HuH-7 (cell line): ENCODE measurements around the gene TPSG1.

Source experiments
- DNase-seq: peaks from one replicate; pipeline ENCODE4 v3.0.0; 2011; ENCODE audit warnings: low spot score

TPSG1 gene

GRCh38 chr16:1176280-1176897, 48.7 kb downstream of the TPSG1 start:
- no peak for DNase-seq

DNA sequence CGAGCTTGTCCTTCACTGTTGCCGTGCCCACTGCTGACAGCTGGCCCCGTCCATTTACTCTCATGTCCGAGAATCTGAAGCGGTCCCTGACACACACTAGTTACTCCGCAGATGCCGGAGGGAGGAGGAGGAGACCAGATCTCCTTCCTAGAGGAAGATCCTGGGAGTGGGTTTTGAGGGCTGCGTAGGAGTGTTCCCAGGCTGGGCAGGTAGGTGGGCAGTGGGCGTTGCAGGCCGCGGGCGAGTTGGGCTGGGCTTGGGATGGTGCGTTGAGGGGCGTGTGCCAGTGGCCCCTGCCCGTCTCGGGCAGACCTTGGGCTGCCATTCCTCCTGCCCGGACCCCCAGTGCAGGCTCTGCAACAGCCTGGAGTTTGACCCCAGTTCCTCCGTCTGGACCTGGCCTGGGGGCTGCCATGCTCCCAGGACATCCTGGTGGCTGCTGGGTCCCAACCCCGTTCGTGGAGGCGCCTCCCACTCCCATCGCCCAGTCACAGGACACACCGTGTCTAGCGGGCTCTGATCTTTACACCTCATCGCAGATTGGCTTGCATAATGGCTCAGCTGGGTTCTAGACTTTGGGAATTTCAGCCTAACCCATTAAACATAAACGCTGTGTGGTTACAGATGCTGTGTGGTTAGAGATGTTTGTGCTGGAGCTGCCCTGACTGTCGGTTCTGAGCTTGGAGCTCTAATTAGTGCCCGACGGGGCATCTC, 49.3 kb downstream of the TPSG1 start:
- no peak for DNase-seq

DNA sequence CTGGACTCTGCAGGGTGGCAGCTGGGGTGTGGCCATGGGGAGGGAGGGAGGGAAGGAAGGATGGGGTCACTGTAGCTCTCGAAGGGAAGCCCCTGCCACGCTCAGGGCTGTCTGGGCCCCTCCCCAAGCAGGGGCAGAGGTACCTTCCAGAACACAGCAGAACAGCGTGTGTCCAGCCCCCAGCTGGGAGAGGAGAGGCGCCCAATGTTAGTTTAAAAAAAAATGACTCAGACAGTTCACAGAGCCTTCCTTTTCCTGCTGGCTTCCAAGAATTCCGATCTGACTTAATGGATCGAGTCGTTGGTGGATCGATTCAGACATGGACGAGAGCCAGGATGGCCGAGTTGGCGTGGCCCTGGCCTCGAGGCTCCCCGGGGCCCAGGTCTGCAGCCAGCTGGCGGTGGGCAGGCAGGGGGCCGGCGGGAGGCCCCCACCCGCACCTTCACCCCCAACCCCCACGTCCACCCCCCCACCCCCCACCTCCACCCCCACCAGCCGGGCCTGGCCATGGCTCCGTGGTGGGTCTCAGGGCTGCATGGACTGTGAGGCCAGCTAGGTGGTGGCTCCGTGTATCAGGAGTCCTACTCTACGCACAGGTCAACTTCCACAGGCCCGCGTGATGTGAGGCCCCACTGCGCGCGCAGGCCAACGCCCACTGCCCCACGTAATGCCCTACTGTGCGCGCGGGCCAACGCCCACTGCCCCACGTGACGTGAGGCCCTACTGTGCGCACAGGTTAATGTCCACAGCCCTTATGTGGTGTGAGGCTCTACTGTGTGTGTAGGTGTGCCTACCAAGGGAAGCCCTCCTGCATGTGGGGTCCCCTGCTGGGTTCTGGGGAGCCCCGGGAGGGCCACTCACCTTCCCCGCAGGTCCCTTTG, 50.4 kb downstream of the TPSG1 start:
- no peak for DNase-seq

DNA sequence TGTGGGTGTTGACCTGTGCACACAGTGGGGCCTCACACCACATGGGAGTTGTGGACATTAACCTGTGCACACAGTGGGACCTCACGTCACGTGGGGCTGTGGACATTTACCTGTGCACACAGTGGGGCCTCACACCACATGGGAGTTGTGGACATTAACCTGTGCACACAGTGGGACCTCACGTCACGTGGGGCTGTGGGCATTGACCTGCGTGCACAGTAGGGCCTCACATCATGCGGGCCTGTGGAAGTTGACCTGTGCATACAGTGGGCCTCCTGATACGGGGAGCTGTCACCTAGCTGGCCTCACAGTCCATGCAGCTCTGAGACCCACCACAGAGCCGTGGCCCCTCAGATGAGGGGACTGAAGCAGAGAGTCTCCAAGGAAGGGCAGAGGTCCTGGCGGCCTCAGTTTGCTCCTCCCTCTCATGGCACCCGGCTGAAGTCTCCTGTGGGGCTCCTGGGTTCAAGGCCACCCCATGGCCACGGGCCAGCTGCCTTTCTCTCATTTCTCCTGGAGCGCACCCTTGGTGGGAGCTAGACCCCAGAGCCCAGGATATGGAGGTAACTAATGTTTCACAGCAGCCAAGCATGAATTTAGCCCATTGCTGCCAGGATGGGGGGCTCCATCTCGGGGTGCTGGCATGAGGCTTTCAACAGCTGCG, 51.1 kb downstream of the TPSG1 start:
- DNase-seq = no peak

- no peak for DNase-seq
Observed at GRCh38 chr16:1172651-1173050, 52.4 kb downstream of the TPSG1 start.

- no peak for DNase-seq
Observed at GRCh38 chr16:1171854-1172428, 53.1 kb downstream of the TPSG1 start.
